Psoas muscle (tissue), 8 donors: Measurements from ENCODE around the gene PTBP3. TPM values are rescaled to one million over a fixed set of nuclear protein-coding genes. Genes with fewer than 3 reads are reported as not detected.
A peak's percentile ranks its signal among the peaks of the same experiment; 100 is the strongest.

Source experiments
- ATAC-seq, 4 donors: fragments of 200-7000 bp; cut with Tn5 transposase; one replicate each; pipeline ENCODE4 v1.9.1; 2020; ENCODE audit warnings: moderate library complexity in 3 of 4, mild to moderate bottlenecking in 2 of 4
- DNase-seq, 2 donors: peaks; one replicate each; pipeline ENCODE4 v3.0.0-alpha.2; 2020
- H3K27ac ChIP-seq: fragments of 200-600 bp; one replicate; pipeline ENCODE4 v1.8.0; 2022
- H3K27me3 ChIP-seq, 3 donors: fragments of 200-600 bp in 1 of 3; one replicate each; pipeline versions ENCODE4 v1.6.1 to v1.8.0; 2013 to 2022; ENCODE audit warnings: low read length in 2 of 3, mild to moderate bottlenecking in 2 of 3, moderate library complexity in 1 of 3; ENCODE audit not compliant: insufficient read depth in 3 of 3
- H3K36me3 ChIP-seq, 2 donors: fragments of 200-600 bp in 1 of 2; one replicate each; pipeline versions ENCODE4 v1.6.1 to v1.8.0; 2013 to 2022; ENCODE audit warnings: low read depth in 1 of 2, mild to moderate bottlenecking in 1 of 2, moderate library complexity in 1 of 2; ENCODE audit not compliant: insufficient read depth in 1 of 2
- H3K4me1 ChIP-seq: fragments of 200-600 bp; one replicate; pipeline ENCODE4 v1.8.0; 2022
- H3K4me3 ChIP-seq: fragments of 200-600 bp; one replicate; pipeline ENCODE4 v1.8.0; 2022; ENCODE audit warnings: mild to moderate bottlenecking
- H3K9me3 ChIP-seq: fragments of 200-600 bp; one replicate; pipeline ENCODE4 v1.8.0; 2022
- CTCF ChIP-seq: fragments of 200-600 bp; IDR thresholded peaks from one replicate; pipeline ENCODE4 v1.8.0; 2022; ENCODE audit warnings: antibody characterized with exemption
- WGBS, 3 donors: extraction: QIAGEN DNeasy Blood & Tissue Kit; methylation state at CpG; one replicate each; pipeline versions ENCODE4 v1.1.6 to v1.1.7; 2013; 5-methylcytosine and 5-hydroxymethylcytosine counted together
- intact Hi-C, 2 donors: fragments of 100-400 bp; cut with DNase I; formaldehyde crosslinking; loops; one replicate each; pipeline versions ENCODE4 v1.11.0 to v1.14.2; 2022
- polyA plus RNA-seq, 3 donors: library from polyadenylated mRNA; stranded (reverse); fragments of 200-250 nt; gene quantifications; one replicate each; pipeline ENCODE4 v1.2.3, GENCODE V29; 2013
- total RNA-seq, 4 donors: library from RNA; stranded (reverse); fragmentation: NEBNext Ultra II Directional in 2 of 4; extraction: Animal tissue kit (Norgen Biotek cat#: 25700) in 2 of 4; gene quantifications; one replicate each; pipeline versions ENCODE4 v1.2.1 to v1.2.4, GENCODE V29; 2021 to 2023
- donor health status: healthy with polysubstance abuse.
- donor health status: DM: no; HTN: no; CAD: no; lungs with moderate emphysema.
- donor health status: Bipolar disorder and iron deficiency.
- donor health status: healthy.
- donor health status: DM: yes; HTN: yes; CAD: no.
- donor health status: DM: no; HTN: no; CAD: no.
- donor health status: DM: no; HTN: no; CAD: no.
- donor health status: DM: yes; HTN: yes; CAD: no.

Gene PTBP3
- total and polyA plus RNA-seq, 7 donors = 2.8 to 26.9 (median 9.1) TPM

- Histone ChIP-seq H3K36me3 (peaks cover 0 to 2% of the 10 kb centered on the region in 2 donors), H3K4me1 (peaks cover 4% of the 10 kb centered on the region), H3K4me3 (peak overlapping the region; percentile 67), H3K27me3 (peaks cover 0 to 17% (median 0%) of the 10 kb centered on the region in 3 donors), H3K27ac (no peak overlapping the region), H3K9me3 (no peaks in the 10 kb centered on the region)
- DNase-seq (no peak), ATAC-seq (no peak)
- WGBS, 3 donors = 91 to 97% (median 95%) methylated on average over 18 of the region's 18 CpGs
- no peak for TF ChIP-seq CTCF
- intact Hi-C loops = no loop called here
Observed at GRCh38 chr9:112173489-112174221, 159.8 kb downstream of the PTBP3 start.

GRCh38 chr9:112170968-112171367 is 162.5 kb downstream of the PTBP3 start:
- H3K36me3 ChIP-seq = peaks cover 0 to 2% of the 10 kb centered on the region in 2 donors
- no peak overlapping the region for H3K4me3 ChIP-seq
- H3K27me3 ChIP-seq = peaks cover 0 to 12% (median 0%) of the 10 kb centered on the region in 3 donors
- DNase-seq (no peak), ATAC-seq (no peak)
- TF ChIP-seq CTCF = no peak
- 89 to 97% (median 90%) methylated on average over 5 of the region's 5 CpGs for WGBS, 3 donors
- H3K4me1 ChIP-seq = peaks cover 9% of the 10 kb centered on the region
- no peak overlapping the region for H3K27ac ChIP-seq
- intact Hi-C loops = no loop called here
- H3K9me3 ChIP-seq = no peaks in the 10 kb centered on the region

- Histone ChIP-seq H3K4me3 (no peak overlapping the region), H3K27me3 (peaks cover 0 to 9% (median 0%) of the 10 kb centered on the region in 3 donors), H3K9me3 (no peaks in the 10 kb centered on the region), H3K36me3 (peaks cover 0 to 2% of the 10 kb centered on the region in 2 donors), H3K4me1 (peaks cover 9% of the 10 kb centered on the region), H3K27ac (no peak overlapping the region)
- DNase-seq (no peak), ATAC-seq (no peak)
- intact Hi-C loops = no loop called here
- TF ChIP-seq CTCF = no peak
- WGBS, 3 donors = 76 to 82% (median 81%) methylated on average over 4 of the region's 4 CpGs
Observed at GRCh38 chr9:112170235-112170634, 163.2 kb downstream of the PTBP3 start.

GRCh38 chr9:112169368-112169767 is 164.1 kb downstream of the PTBP3 start:
- no peaks in the 10 kb centered on the region for H3K9me3 ChIP-seq
- DNase-seq (no peak), ATAC-seq (no peak)
- no peak overlapping the region for H3K27ac ChIP-seq
- peaks cover 7% of the 10 kb centered on the region for H3K4me1 ChIP-seq
- peaks cover 0 to 2% of the 10 kb centered on the region in 2 donors for H3K36me3 ChIP-seq
- no peak overlapping the region for H3K4me3 ChIP-seq
- peaks cover 0 to 4% (median 0%) of the 10 kb centered on the region in 3 donors for H3K27me3 ChIP-seq
- intact Hi-C loops = loop anchor here in 1 of 2 donors (10.0 kb wide), 1 partner anchor 165 kb away; the partner anchor contains the start of gene PTBP3
- TF ChIP-seq CTCF = no peak
- WGBS, 3 donors = 83 to 92% (median 84%) methylated on average over 6 of the region's 6 CpGs
